ENCODE results near the gene ELAC2.

The ELAC2 gene

DNA sequence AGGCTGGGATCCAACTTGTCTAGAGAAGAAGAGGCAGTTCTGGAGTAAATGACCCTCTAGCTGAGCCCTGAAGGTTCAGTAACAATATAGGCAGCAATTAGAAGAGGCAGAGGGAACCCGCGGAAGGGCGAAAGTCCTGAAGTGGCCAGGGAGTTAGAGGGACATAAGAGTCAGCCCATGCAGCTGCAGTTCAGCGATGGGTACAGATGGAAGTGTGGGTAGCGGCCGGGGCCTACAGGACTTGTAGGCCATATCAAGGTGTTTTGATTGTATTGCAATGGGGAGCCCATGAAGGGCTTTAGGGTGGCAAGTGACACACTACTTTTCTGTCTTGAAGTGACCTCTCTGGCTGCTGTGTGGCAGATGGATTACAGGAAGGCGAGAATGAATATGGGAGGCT lies 3.0 kb downstream of the ELAC2 start:
- DNase-seq, result no peak

DNA sequence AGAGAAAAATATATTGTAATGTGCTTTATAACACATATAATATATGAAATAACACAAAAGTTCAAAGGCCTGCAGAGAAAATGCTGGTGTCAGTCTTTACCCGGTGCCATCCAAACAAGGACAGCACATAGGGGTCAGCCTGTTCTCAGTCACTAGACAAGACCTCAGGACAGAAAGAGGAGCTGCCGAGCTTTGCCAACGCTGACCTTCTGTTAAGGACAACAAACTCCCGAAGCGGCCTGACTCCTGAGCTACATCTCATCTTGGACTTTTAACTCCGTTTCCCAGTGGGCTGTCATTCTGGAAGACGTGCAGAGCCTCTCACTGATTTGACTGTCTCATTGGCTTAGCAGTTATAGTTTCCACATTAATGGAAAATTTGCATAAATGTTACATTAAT lies 6.9 kb downstream of the ELAC2 start:
- no peak for DNase-seq

DNA sequence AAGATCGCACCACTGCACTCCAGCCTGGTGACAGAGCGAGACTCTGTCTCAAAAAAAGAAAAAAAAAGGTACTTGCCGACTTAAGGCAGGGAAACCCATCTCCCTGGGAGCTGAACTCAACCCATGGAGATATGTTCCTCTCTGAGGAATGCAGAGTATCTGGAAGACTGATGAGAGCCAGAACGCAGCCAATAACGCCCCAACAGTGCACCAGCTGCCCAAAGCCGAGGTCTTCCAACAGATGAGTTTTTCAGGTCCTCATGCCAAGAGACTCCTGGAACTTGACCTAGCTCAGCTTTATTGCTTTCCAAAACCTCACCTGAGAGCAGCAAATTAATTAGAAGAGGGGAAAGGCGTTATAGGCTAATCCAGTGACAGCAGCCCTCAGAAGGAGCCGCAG lies 9.4 kb downstream of the ELAC2 start:
- DNase-seq, result no peak

DNA sequence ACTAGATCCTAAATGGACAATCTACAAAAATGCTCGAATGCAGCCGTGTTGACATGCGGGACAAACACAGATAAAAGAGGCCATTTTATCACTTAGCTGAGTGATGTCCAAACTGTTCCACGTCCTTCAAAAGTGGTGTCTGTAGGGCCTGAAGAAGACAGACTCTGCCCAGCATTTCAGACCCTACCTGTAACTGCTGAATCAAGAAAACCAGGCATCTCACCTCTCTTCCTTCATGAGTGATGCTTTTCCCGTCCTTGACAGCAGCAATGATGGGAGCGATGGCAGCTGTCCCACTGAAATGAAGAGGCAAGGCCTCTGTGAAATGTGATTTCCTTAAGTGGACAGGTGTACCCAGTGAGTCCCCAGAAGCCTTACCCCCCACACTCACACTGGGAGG lies 12.3 kb downstream of the ELAC2 start:
- no peak for DNase-seq

DNA sequence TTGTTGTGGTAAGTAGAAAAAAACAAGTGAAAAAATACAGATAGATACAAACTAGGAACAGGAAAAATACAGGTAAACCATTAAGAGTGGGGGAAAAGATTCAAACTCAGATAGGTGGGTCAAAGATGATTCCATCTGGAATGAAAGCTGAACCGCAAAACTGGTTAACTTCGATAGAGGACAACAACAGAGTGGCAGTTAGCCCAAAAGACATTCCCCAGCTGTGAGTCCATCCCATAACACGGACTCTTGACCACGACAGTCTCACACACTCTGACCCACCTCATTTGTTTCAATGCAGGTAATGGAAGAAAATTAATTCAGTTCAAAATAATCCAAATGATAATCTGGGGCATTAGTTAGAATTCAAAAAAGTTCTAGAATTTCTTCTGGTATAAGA lies 13.5 kb downstream of the ELAC2 start:
- DNase-seq, result no peak

DNA sequence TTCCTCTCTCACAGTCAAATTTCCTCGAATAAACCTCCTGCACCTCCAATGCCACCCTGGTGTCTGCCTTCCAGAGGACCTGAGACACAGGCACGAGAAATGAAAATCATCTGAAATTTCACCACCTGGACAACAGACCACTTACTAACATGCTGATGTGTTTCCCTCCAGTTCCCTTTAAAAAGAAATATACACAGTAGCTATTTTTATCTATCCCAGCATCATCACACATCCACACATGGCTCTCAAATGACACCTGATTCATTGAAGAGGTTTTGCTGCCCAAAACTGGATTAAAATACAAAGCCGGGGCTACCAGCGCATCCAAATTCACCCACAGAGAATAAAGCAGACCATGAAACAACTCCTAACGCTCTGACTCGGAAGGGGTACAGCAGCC lies 13.9 kb downstream of the ELAC2 start:
- DNase-seq, result no peak

DNA sequence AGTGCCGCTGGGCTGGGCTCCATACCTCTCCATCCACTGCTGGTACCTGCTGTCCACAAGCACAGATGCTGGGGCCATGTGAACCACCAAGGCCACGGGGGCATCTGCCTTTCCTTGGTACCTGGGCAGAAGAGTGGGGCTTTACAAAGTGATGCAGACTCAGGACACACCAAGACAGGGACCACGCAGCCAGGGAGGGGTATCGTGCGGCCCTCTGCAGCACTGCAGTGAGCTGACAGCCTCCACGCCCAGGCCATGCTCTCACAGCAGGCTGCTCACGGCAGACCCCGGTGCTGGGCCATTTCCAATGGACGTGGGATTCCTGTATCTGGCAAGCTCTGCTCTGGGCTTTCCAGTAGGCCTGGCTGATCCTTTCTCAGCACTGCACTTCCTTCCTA lies 14.4 kb downstream of the ELAC2 start:
- no peak for DNase-seq

DNA sequence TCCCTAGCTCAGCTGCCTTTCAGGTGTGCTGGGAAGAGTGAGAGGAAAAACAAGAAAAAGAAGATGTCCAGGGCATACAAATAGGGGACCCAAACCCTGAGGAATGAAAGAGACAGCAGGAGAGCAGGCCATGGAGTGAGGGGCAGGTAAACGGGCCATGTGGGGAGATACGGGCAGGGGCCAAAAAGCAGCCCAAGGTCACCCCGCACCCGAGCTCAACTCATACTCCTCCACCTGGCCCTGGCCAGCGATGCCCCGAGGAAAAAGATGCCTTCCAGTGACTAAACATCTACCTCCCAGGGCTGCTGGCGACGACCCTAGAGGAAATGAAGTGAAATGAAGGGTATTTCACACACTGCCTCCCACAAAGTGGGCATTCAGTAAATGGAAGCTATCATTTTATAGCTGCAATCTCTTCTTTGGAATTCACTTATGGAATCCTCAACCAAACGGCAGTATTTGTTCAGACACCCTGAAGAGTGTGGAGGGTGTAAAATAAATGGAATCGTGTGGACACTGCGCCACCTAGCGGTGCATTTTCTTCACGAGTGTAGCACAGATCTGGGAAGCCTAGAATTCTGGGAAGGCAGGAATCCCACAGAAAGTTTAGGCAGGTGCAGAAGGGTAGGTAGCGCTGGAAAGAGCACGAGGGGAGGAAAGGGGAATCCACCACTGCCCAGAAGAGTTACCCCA lies 14.9 kb downstream of the ELAC2 start:
- peak; percentile 23 to 49 for DNase-seq

DNA sequence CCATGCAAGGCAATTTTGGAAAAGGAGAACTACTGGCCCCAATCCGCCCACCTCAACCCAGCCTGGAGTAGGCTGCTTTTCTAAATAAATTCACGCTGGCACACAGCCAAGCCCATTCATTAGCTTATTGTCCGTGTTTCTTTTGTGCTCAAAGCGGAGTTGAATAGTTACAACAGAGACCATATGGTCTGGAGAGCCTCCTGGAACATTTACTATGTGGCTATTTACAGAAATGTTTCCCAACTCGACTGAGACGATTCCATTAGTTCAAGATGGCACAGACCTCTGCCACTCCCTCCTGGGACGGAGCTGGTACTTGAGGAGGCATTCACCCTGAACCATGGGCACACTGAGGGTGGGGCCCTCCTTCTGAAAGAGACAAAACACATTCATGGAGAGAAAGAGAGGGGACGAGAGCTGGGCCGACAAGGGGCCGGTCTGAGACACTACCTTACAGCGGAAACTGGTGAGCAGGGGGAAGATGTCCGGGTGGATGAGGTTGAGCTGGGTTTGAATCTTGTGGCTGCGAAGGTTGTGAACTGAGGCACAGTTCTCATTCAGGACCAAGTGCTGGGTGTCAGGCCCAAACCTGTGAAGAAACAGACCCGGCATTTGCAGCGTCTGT lies 15.7 kb downstream of the ELAC2 start:
- no peak for DNase-seq

DNA sequence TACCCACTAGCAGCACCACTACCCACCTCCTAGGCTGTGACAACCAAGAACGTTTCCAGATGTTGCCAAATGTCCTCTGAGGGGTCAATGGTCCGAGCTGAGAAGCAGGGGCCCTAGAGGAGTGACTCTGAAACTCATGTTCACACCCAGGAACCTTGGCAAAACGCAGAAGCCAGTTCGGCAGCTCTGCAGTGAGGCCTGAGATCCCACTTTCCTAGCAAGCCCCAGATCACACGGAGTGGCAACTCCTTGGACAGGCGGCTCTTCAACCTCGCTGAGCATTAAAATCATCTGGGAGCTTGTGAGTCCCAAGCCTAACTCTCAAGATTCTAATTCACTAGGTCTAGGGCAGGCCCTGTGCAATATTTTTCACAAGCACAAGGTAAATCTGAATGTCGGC lies 17.3 kb downstream of the ELAC2 start:
- no peak for DNase-seq

DNA sequence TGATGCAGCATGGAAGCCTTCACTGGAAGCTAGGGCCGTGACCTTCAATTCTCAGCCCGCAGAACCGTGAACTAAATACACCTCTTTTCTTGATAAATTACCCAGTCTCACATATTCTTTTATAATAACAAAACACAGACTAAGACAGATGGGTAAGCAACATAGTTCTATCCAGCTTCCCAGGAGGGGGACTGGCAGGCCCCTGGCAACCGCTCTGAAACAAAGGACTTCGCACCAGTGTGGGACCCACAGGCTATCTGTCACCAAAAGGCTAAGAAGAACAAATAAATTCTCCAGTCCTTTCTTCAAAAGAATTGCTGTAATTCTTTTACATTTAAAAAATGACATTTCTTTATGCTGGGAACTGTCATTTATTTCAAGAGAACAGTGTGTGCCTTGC lies 19.0 kb downstream of the ELAC2 start:
- no peak for DNase-seq

DNA sequence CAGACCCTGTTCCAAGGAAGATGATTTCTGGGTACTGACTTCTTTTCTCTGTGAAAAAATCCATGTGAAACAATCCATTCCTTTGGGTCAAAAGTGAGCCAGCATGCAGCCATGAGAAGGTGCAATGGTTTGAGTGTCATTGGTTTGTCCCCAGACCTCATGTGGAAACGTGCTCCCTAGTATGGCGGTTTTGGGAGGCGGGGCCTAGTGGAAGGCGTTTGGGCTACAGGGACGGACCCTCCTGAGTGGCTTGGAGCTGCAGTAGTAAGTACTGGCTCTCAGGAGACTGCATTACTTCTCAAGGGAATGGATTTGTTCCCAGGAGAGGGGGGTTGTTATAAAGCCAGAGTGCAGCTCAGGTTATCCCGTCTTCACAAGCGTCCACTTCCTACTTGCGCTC lies 19.4 kb downstream of the ELAC2 start:
- no peak for DNase-seq

DNA sequence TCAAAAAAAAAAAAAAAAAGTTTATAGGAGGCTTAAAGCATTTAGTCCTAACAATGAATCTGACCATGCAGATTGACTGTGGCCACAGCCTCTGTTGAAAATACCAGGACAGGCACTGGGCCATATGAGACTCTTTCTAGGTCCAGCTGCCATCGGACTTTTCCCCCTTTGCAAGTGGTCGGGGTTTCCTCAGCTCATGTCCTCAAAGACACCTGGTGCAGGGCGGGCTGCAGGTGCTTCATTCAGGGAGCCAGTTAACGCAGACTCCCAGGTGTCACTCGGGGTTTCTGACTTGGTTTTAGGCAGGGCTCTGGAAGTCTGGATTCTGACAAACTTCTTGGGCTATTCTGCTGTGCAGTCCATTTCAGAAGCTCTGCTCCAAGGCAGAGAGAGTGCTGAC lies 20.9 kb downstream of the ELAC2 start:
- no peak for DNase-seq

DNA sequence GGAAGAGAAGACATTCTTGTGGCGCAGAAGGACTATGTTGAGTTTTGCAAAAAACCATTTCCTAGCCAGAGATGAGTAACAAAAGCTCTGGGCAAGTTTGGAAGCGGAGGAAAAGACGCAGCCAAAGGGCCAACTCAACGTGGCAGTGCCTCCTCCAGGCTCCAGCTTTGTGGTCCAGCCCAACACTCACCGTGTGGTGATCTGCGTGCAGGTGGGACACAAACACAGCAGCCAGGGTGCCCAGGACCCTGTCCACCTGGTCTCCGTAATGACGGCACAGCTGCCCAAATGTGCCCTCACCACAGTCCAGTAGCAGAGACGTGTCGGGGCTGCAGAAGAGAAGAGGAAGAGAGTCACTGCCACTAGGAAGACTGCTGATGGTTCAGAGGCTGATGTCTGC lies 21.5 kb downstream of the ELAC2 start:
- DNase-seq, result no peak

DNA sequence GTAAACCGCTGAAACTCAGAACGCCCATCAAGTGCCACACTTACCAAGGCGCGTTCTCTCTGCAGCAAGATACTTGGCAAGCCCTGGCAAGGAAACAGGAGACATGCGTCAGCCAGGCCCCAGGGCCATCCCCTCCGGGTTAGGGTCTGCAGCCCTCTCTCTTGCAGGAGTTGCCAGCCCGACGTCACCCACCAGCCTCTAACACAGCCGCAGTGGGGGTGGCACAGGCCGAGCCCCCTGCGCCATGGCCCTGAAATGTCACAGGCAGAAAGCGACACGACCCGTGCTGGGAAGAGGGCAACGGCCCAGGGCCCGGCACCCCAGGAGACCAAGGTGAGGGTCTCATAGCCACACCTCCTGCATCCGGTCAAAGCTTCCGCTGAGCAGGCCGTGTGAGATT lies 21.9 kb downstream of the ELAC2 start:
- DNase-seq, result no peak

DNA sequence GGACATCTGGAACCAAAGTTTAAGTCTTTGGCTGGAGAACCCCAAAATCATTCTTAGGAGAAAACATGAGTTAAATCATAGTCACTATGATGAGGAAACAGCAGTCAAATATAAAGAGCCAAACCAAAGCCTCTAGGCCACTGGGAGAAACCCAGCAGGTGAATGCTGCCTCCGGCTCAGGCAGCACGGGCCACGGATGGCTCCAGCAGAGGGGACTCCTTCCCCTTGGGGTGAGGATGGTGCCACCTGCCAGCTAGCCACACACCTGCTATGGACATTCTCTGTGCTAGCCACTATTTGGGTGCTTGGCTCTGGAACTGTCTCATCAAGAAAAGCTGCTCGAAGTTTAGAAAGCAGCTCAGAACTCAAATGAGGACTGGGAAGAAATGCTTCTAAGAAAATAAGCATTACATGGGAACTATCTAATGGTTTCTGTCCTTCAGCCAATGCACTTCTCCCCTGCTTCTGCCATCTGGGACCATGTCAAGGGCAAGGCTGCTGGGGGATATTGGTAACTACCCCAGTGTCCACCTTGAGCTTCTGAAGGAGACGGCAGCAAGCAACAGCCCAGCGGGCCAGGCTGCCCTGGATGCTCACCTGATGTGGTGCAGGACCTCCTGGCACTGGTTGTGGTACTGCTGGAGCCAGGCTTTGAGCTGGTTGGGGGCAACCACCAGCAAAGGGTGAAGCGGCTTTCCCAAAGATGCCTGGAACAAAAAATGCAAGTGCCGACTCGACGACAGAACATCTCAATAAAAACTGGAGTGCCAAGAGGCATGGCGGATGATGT lies 22.5 kb downstream of the ELAC2 start:
- no peak for DNase-seq

DNA sequence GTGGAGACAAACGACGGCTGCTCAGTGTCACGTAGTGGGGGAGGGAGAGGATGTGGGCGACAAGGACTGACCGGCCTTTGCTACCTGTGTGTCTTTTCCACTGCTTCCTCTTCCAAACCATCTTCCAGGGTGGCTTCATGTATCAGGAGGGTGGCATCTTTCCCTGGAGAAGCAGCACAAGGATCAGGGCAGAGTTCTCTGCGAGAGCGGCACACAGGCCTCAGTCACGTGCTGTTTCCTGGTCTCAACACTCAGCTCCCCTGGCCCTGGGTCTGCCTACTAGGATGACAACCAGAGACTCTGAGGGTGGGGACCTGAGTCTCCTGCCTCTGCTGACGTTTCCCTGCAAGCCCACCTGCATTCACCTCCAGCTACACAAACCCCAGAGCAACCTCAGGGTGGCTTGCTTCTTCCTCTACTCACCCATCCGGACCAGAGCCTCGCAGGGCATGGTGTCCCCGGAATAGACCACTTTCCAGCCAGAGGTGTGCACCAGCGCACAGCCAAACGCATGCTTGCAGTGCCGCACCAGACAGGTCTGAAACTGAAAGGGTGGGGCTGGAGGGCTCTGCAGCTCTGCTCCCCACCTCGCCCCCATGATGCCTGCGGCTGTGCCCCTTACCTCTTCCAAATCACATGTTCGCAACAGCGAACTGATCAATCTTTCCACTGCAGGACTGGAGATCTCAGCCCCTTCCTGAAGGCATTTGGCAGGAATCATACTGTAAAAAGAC lies 23.3 kb downstream of the ELAC2 start:
- DNase-seq, result no peak

DNA sequence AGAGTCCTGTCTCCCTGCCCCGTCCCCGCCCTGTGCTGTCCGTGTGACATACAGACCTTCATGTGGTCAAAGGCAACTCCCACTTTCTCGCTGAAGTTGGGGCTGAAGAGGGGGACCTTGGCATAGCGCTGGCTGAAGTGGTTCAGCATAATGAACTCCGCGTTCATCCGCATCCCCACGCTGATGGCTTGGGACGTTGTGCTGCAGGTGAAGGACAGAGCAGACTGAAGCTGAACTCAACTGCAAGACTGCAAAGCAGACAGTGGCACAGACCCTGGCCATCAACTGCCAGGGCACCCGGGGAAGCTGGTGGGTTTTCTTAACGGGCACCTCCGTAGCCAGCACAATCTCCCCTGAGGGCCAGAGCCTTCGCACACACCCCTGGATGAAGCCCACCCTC lies 24.2 kb downstream of the ELAC2 start:
- DNase-seq, result no peak

DNA sequence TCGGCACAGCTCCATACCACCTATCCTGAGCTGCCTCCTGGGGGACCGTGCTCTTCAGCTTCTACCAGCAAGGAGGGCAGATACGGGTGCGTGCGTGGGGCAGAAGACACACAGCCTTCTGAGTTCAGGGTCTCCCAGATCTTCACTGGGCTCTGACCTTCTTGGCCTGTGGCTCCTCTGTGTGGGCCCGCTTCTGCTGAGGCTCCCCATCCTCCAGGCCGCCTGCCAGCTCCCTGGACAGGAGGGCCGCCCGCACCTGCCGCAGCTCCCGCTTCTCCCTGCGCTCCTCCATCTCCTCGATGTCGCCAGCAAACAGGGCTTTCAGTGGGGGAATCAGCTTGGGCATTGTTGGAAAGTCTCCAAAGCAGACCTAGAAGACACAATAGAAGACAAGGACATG lies 25.2 kb downstream of the ELAC2 start:
- DNase-seq, result no peak

DNA sequence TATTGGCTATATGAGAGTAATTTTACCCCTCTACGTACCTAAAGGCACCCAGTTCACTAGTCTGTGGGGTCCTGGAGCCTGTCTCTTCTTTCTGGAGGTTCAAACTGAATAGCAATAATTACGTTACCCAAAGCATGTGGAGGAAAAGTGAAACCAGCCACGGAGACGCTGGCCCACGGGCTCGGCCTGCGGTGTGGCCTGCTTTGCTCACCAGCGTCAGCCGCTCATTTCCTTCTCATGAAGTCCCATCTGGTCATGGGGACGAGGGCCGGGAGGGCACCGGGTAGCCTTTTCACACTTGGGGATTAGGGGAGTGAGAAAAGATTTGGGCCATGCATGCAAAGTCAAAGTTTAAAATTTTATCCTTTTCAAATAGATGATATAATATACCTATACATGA lies 26.9 kb downstream of the ELAC2 start:
- no peak for DNase-seq

DNA sequence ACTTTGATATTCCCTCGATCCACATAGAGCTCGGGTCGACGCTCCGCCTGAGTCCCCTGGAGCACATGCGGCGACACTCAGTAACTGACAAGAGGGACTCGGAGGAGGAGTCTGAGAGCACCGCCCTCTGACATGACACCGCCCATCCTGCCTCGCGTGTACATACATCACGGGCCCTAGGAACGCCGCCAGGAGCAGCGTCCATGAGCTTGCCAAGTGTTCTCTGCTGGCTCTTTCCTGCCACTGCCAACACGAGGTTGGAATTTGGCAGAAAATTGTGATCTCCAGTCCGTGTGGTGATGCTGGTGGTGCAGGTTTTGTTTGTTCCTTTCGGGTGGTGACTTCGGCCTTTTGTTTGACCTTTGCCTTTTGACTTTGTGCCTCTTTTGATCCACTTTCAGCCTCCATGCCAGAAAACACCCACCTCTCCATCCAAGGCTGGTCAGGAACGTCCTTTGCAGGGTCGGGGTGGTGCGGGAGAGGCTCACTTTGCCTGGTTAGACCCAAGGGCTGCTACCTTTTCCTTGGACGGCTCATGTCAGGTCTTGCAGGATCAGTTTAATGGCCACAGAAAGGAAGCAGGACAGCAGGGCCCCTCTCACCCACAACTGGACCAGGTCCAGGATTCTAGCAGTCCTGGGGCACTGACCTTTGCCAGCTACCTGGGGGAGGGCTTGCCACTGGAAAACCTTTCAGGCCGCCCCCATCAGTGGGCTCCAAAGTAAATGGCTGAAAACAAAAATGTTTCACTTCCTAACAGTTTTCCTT lies 27.6 kb downstream of the ELAC2 start:
- DNase-seq, result no peak

DNA sequence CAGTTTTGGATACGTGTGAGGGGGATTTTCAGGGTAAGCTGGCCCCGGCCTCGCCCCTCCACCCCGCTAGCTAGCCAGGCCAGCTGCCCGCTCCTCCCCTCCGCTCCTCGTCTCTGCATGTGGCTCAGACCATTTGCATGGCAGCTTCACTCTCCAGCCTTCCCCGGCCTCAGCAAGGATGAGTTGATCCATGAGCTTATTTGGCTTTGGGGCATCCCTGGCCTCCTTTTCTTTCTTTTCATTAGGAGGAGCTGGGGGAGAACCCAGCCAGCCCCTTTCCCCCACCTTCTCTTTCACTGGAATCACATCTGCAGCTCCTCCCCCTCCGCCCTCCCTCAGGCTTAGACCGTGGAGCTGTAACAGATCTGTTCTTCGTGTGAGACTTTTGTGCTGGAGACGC lies 30.7 kb downstream of the ELAC2 start:
- DNase-seq, result no peak
